HG03060 (cell line): ENCODE measurements around the gene THSD4.

Experiments
- ATAC-seq: cut with Tn5 transposase; IDR thresholded peaks from one replicate; pipeline ENCODE4 v1.9.1; 2021; ENCODE audit warnings: low read depth, moderate number of reproducible peaks; ENCODE audit not compliant: unreplicated experiment

Gene THSD4

GRCh38 chr15:71505962-71506361, 390.7 kb downstream of the THSD4 start:
- no peak for ATAC-seq

- ATAC-seq, result no peak
These were observed 391.7 kb downstream of the THSD4 start for GRCh38 chr15:71506946-71507345.

GRCh38 chr15:71508081-71508682, 392.9 kb downstream of the THSD4 start:
- no peak for ATAC-seq

- ATAC-seq, result no peak
These were observed 393.9 kb downstream of the THSD4 start for GRCh38 chr15:71509139-71509538.

GRCh38 chr15:71510763-71511162, 395.5 kb downstream of the THSD4 start:
- no peak for ATAC-seq

- no peak for ATAC-seq
These were observed 396.8 kb downstream of the THSD4 start for GRCh38 chr15:71511796-71512681.

- no peak for ATAC-seq
These were observed 397.4 kb downstream of the THSD4 start for GRCh38 chr15:71512682-71513006.

- ATAC-seq, result no peak
These were observed 400.3 kb downstream of the THSD4 start for GRCh38 chr15:71515375-71516186.

- ATAC-seq, result no peak
These were observed 402.5 kb downstream of the THSD4 start for GRCh38 chr15:71517751-71518150.

GRCh38 chr15:71518661-71519060, 403.4 kb downstream of the THSD4 start:
- no peak for ATAC-seq

GRCh38 chr15:71526060-71526820, 411.0 kb downstream of the THSD4 start:
- ATAC-seq, result no peak

GRCh38 chr15:71529361-71529760, 414.1 kb downstream of the THSD4 start:
- no peak for ATAC-seq

- ATAC-seq, result no peak
These were observed 414.8 kb downstream of the THSD4 start for GRCh38 chr15:71530116-71530515.

GRCh38 chr15:71532994-71533393, 417.7 kb downstream of the THSD4 start:
- no peak for ATAC-seq

GRCh38 chr15:71538181-71538580, 422.9 kb downstream of the THSD4 start:
- ATAC-seq, result no peak

GRCh38 chr15:71541746-71542145, 426.5 kb downstream of the THSD4 start:
- ATAC-seq, result no peak

- ATAC-seq, result no peak
These were observed 427.6 kb downstream of the THSD4 start for GRCh38 chr15:71542836-71543235.

GRCh38 chr15:71543413-71543812, 428.1 kb downstream of the THSD4 start:
- ATAC-seq, result no peak

- ATAC-seq, result no peak
These were observed 430.0 kb downstream of the THSD4 start for GRCh38 chr15:71545223-71545760.

- ATAC-seq, result no peak
These were observed 430.7 kb downstream of the THSD4 start for GRCh38 chr15:71545923-71546322.
